ENCODE measurements around the gene ZNF536. TPM values are rescaled to one million over a fixed set of nuclear protein-coding genes. Genes with fewer than 3 reads are reported as not detected.

Gene ZNF536
- total and polyA plus RNA-seq, 2 of the 4 experiments (the other 2 are of a cell fraction) = not detected

DNA sequence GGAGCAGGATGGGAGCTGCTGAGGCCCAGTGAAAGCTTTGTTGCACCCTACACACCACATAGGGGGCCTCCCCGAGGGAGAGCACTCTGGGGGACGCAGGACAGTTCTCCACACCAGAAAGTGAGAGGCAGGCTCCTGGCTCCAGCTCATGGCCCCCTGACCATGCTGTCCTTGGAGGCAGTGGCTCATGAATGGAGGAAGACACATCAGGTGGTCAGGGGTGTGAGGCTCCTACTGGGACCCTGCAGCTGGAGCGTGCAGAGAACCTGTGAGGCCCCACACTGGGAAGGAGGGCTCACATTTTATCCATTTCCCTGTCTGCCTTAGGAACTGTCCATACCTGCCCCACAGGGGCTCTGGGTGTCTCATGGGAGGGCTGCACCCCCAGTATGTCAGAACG lies 85.3 kb downstream of the ZNF536 start:
- POLR2A ChIA-PET (ENCODE audit: unreplicated experiment) = no interaction called here
- H3K27me3 ChIP-seq (ENCODE audit: control insufficient read depth, insufficient read depth, low read length) = no peaks in the 10 kb centered on the region
- BruUV-seq (replicated peaks) = no TSS peak
- H2BK15ac ChIP-seq (ENCODE audit: low read depth, low read length) = no peak overlapping the region
- H2BK20ac ChIP-seq (ENCODE audit: low read depth, low read length) = no peak overlapping the region
- no peak overlapping the region for H2AK9ac ChIP-seq (replicated peaks; ENCODE audit: low read depth, low read length, poor library complexity)
- H3K4me3 ChIP-seq (ENCODE audit: insufficient read depth, low read depth, low read length) = no peak overlapping the region
- H3K4ac ChIP-seq (ENCODE audit: low read depth, low read length) = no peak overlapping the region
- dilution Hi-C loops (cut with HindIII; ENCODE audit: low sequenced_read_pairs, unreplicated experiment) (no loop called here), in situ Hi-C loops (cut with MboI; ENCODE audit: low sequenced_read_pairs) (no loop called here), intact Hi-C loops (cut with micrococcal nuclease) (no loop called here)
- no peak overlapping the region for H3K27ac ChIP-seq (ENCODE audit: insufficient read depth, low read length)
- DNase-seq (no peak), ATAC-seq (ENCODE audit: low read depth) (no peak)
- CTCF ChIA-PET = no interaction called here
- no peaks in the 10 kb centered on the region for H3K9me1 ChIP-seq (ENCODE audit: insufficient read depth, low read length)
- no peaks in the 10 kb centered on the region for H3K36me3 ChIP-seq (ENCODE audit: control insufficient read depth, insufficient read depth, low read length)
- no peaks in the 10 kb centered on the region for H3K4me1 ChIP-seq (ENCODE audit: control insufficient read depth, insufficient read depth, low read length)
- TF ChIP-seq MAFK (IDR thresholded peaks at IDR 0.05; ENCODE audit: low read depth, low read length) = no peak
- no peak for TF ChIP-seq MXI1 (IDR thresholded peaks at IDR 0.05; ENCODE audit: borderline replicate concordance, low read depth, low read length)
- peaks cover 40% of the 10 kb centered on the region for H3K9me3 ChIP-seq (ENCODE audit: control insufficient read depth, insufficient read depth, low read length)
- H4K5ac ChIP-seq (ENCODE audit: low read depth, low read length) = no peak overlapping the region
- H4K91ac ChIP-seq (ENCODE audit: insufficient read depth, low read depth, low read length) = no peak overlapping the region
- H2BK120ac ChIP-seq (ENCODE audit: low read depth, low read length) = no peak overlapping the region
- no peak overlapping the region for H2AK5ac ChIP-seq (ENCODE audit: low read depth, low read length)
- H2BK5ac ChIP-seq (ENCODE audit: low read depth, low read length, poor library complexity, severe bottlenecking) = no peak overlapping the region
- no CpG with 5 or more reads among the region's 4 CpGs for WGBS, 2 experiments (ENCODE audit: extremely low coverage in 2 of 2, insufficient read length in 1 of 2)
- H2AFZ ChIP-seq (replicated peaks; ENCODE audit: low read length, poor library complexity) = no peak overlapping the region
- H3K23ac ChIP-seq (ENCODE audit: low read depth, low read length) = no peak overlapping the region
- no peak overlapping the region for H4K8ac ChIP-seq (ENCODE audit: low read depth in 2 of 2, low read length in 2 of 2)
- no peak overlapping the region for H3K18ac ChIP-seq (ENCODE audit: low read depth, low read length)
- no peak overlapping the region for H3K56ac ChIP-seq (ENCODE audit: extremely low read depth, insufficient read depth, low read length)
- H3K79me1 ChIP-seq (ENCODE audit: low read depth in 1 of 2, low read length in 2 of 2) = no peaks in the 10 kb centered on the region
- no peak overlapping the region for H3K9ac ChIP-seq (ENCODE audit: low read depth, low read length)
- H3K4me2 ChIP-seq (ENCODE audit: low read depth, low read length) = no peak overlapping the region
- no peaks in the 10 kb centered on the region for H4K20me1 ChIP-seq (ENCODE audit: insufficient read depth, low read length)
- H3K14ac ChIP-seq (replicated peaks; ENCODE audit: low read depth, low read length) = no peak overlapping the region

Data from IMR-90 (cell line).